GM12801 (cell line): ENCODE measurements around the gene BBOX1.

Experiments
- TF ChIP-seq, protein P1 (sequence below): IDR thresholded peaks from one replicate; pipeline ENCODE4 v1.5.1; 2011; ENCODE audit warnings: control low read depth; ENCODE audit not compliant: insufficient read length; ENCODE audit errors: extremely low read depth

BBOX1 gene

DNA sequence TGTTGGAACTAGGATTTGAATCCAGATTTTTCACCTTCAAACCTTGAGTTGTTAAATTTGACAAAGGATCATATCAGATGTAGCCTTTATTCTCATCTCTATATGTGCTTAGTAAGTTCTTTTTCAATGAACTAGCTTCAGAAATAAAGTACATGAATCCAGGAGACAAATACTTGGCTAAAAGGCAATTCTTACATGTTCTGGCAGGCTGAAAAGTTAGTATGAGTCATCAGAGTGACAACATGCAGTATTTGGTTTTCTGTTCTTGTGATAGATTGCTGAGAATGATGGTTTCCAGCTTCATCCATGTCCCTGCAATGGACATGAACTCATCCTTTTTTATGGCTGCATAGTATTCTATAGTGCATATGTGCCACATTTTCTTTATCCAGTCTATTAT, 40.4 kb downstream of the BBOX1 start:
- TF ChIP-seq, protein P1, sequence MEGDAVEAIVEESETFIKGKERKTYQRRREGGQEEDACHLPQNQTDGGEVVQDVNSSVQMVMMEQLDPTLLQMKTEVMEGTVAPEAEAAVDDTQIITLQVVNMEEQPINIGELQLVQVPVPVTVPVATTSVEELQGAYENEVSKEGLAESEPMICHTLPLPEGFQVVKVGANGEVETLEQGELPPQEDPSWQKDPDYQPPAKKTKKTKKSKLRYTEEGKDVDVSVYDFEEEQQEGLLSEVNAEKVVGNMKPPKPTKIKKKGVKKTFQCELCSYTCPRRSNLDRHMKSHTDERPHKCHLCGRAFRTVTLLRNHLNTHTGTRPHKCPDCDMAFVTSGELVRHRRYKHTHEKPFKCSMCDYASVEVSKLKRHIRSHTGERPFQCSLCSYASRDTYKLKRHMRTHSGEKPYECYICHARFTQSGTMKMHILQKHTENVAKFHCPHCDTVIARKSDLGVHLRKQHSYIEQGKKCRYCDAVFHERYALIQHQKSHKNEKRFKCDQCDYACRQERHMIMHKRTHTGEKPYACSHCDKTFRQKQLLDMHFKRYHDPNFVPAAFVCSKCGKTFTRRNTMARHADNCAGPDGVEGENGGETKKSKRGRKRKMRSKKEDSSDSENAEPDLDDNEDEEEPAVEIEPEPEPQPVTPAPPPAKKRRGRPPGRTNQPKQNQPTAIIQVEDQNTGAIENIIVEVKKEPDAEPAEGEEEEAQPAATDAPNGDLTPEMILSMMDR = no peak

DNA sequence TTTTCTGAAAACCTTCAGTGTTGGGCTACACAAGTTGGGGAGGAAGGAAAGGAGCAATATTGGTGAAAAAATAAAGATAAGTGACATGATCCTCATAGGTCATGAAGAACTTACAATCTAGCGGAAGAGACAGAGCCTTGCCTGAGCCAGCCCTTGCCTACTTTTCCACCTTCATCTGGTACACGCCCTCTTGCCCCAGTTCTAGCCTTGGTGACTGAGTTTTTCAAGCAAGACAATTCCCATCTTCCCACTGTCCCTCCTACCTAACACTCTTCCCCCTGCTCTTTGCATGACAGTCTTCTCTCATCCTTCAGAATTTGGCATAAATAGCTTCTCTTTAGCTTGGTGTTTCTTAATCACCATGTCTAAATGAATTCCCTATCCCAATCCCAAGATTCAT, 42.6 kb downstream of the BBOX1 start:
- TF ChIP-seq, protein P1 = no peak

DNA sequence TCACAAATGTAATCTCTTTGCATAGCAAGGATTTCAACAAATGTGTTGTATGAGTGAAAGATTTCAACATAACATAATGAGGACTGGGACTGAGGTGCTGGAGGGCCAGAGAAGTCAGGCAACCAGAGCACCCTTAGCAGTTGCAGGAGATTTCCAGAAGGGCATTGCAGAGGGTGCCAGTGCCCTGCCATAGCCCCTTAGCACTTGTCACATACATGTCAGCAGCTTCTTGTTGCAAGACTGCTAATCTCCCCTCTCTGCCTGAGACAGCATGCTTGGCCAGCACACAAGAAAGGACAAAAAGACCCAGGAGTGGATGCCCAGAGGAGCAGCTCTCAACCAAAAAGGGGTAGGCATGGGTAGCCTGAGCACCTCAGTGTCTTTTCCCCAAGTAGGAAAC, 43.2 kb downstream of the BBOX1 start:
- TF ChIP-seq, protein P1 = no peak

DNA sequence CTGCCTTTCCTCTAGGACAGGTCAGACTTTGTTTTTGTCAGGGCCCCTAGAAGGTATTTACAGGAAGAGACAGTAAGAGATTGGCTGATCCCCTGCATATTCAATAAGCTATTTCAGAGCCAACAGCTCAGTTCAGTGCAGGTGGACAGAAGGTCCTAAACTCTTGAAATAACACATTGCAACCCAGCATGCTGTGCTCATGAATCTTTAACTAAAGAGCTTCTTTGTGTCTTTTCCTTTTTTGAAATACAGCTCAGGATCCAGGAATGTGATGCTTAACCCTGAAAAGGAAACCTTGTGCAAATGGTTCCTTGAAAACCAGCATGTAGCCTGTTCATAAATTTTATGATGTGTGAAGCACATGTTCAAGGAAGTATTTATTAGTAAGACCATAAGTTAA, 43.9 kb downstream of the BBOX1 start:
- TF ChIP-seq, protein P1 = no peak

DNA sequence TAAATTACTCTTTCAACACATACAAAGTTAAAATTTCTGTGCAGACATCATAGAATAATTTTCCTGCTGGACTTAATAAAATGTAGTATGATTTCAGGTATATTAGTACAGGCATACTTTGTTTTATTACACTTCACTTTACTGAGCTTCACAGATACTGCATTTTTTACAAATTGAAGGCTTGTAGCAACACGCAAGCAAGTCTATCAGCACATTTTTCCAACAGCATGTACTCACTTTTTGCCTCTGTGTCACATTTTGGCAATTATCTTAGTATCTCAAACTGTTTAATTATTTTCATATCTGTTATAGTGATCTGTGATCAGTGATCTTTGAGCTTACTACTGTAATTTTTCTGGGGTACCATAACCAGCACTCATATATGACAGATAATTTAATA, 44.5 kb downstream of the BBOX1 start:
- TF ChIP-seq, protein P1 = no peak

DNA sequence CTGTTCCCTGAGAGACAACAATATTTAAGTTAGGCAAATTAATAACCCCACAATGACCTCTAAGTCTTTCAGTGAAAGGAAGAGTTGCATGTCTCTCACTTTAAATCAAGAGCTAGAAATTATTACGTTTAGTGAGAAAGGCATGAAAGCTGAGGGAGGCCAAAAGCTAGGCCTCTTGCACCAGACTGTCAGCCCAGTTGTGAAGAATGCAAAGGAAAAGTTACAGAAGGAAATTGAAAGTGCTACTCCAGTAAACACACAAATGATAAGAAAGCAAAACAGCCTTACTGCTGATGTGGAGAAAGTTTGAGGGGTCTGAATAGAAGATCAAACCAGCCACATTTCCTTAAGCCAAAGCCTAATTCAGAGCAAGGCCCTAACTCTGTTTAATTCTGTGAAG, 45.0 kb downstream of the BBOX1 start:
- TF ChIP-seq, protein P1 = no peak

DNA sequence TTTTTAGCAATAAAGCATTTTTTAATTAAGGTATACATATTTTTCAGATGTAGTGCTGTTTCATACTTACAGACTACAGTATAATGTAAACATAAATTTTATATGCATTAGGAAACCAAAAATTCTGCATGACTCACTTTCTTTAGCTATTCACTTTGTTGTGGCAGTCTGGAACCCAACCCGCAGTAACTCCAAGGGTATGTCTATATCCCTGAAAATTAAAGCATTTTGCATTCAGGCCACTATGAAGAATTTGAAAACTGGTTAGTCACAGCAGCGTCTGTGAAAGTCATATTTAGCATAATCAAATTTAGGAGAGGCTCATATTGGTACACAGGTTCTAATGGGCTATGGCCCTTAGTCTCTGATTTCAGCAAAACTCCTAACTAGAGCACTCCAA, 46.8 kb downstream of the BBOX1 start:
- TF ChIP-seq, protein P1 = no peak

DNA sequence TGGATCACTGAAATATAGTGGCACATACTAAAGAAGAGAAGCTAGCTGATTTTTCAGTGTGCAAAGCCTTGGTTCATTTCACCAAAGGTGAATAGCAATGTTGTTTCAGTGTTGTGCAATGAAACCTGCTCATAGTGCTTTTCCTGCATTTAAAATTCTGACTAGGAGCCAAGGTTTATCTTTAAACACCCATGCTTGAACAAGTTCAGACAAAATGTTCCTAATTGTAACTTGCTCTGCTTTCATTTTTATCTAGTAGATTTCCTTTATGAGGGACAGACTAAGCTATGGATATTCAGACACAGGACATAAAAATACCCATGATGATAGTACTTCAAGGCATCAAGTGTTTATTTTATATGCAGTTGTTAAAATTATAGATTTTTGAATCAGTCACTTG, 47.7 kb downstream of the BBOX1 start:
- TF ChIP-seq, protein P1 = no peak
